Measurements from ENCODE around the gene FES.
"Not testable (repeated sequence)": the region's sequence is repeated elsewhere in the genome, so short reads cannot be mapped to it uniquely, and the experiment has no call there.

The FES gene

DNA sequence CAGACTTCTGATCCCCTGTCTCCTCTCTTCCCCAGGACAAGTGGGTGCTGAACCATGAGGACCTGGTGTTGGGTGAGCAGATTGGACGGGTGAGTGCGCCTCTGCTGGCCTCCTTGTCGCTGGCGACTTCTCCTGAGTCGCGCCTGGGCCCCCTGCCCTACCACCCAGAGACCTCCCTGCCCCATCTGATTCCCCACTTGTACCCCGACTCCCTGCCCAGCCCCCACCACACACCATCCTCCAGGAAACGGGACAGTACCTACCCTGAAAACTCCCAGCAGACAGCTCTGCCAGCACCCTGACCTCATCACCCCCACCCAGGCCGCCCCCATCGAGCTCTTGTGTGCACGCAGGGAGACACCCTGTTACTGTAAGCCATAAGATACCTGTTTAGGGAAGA, 7.7 kb downstream of the FES start:
- no peak for DNase-seq (ENCODE audit: low spot score)

GRCh38 chr15:90892498-90893174, 8.3 kb downstream of the FES start:
- DNase-seq (ENCODE audit: low spot score), result no peak

DNA sequence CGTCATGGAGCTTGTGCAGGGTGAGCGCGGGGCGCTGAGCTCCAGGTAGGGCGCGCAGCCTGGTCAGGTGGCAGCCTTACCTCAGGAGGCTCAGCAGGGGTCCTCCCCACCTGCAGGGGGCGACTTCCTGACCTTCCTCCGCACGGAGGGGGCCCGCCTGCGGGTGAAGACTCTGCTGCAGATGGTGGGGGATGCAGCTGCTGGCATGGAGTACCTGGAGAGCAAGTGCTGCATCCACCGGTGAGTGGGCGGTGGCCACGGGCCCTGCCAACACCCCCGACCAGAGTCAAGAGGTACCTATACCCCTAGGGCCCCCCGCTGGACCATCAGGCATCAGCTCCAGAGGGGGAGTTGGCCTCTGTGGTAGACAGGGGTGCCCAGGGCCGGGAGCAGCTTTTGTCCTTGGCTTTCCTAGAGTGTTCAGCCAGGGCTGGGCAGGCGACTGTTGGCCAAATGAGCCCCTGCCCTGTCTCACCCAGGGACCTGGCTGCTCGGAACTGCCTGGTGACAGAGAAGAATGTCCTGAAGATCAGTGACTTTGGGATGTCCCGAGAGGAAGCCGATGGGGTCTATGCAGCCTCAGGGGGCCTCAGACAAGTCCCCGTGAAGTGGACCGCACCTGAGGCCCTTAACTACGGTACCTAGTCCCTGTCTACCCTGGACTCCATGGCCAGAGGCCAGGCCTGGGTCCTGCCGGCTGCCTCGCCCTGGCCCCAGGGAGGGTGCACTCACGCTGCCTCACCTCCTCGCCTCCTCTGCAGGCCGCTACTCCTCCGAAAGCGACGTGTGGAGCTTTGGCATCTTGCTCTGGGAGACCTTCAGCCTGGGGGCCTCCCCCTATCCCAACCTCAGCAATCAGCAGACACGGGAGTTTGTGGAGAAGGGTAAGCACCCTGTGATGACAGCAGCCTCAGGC, 9.1 kb downstream of the FES start:
- DNase-seq (ENCODE audit: low spot score), result no peak

- DNase-seq (ENCODE audit: low spot score), result no peak
Observed at GRCh38 chr15:90895571-90896117, 11.3 kb downstream of the FES start.

DNA sequence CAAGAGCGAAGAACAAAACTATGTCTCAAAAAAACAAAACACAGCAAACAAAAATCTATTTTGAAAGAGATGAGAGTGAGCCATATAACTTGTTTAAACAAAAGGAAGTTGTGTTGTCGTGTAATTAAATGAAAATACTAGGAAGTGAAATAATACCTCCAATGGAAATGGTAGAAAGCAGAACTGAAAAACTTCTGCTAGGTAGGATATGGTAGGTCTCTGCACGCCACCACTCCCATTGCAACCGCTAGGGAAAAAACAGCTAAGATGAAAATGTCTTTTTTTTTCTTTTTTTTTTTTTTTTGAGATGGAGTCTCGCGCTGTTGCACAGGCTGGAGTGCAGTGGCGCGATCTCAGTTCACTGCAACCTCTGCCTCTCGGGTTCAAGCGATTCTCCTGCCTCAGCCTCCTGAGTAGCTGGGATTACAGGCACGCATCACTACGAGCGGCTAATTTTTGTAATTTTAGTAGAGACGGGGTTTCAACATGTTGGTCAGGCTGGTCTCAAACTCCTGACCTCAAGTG, 12.9 kb downstream of the FES start:
- DNase-seq (ENCODE audit: low spot score), result not testable (repeated sequence)

DNA sequence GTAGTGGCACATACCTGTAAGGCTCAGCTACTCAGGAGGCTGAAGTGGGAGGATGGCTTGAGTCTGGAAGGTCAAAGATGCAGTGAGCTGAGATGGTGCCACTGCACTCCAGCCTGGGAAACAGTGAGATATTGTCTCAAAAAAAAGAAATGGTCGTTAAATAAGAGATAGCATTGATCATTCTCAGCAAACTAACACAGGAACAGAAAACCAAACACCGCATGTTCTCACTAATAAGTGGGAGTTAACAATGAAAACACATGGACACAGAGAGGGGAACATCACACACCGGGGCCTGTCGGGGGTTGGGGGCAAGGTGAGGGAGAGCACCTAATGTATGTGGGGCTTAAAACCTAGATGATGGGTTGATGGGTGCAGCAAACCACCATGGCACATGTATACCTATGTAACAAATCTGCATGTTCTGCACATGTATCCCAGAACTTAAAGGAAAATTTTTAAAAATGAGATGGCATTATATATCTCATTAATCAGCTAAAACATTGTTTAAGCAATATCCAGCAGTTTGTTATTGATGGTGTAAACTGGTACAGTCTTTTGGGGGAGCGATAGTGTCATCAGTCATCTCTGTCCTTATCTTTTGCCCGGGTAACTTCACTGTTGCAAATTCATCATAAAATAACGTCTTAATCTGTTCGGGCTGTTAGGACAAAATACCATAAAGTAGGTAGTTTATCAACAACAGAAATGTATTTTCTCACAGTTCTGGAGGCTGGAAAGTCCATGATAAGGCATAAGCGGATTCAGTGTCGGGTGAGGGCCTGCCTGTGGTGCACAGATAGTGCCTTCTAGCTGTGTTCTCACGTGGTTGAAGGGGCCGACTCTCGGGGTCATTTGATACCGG, 17.1 kb downstream of the FES start:
- peak; percentile 33 for DNase-seq (ENCODE audit: low spot score)

- peak; percentile 100 for DNase-seq (ENCODE audit: low spot score)
Observed at GRCh38 chr15:90902040-90902839, 17.9 kb downstream of the FES start.

- DNase-seq (ENCODE audit: low spot score), result peak; percentile 82
Observed at GRCh38 chr15:90902840-90903732, 18.8 kb downstream of the FES start, which contains the start of gene MAN2A2. Gene MAN2A2 (plus strand): TSS chr15:90903302. CDS start chr15:90904208, 906 bp downstream.

- DNase-seq (ENCODE audit: low spot score), result no peak
Observed at GRCh38 chr15:90903733-90904536, 19.6 kb downstream of the FES start.

DNA sequence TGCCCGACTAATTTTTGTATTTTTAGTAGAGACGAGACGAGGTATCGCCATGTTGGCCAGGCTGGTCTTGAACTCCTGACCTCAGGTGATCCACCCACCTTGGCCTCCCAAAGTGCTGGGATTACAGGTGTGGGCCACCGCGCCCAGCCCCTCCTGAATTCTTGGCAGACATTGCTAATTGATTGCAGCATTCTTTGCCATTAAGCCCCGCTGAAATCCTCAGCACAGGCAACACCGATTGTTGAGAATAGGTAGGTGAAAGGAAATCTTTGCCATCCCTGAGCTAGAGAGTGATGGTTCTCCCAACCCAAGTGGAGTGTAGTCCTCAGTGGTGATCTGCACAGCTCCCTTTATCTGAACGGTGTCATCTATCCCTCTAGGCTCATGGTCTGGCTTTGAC, 20.4 kb downstream of the FES start:
- no peak for DNase-seq (ENCODE audit: low spot score)

DNA sequence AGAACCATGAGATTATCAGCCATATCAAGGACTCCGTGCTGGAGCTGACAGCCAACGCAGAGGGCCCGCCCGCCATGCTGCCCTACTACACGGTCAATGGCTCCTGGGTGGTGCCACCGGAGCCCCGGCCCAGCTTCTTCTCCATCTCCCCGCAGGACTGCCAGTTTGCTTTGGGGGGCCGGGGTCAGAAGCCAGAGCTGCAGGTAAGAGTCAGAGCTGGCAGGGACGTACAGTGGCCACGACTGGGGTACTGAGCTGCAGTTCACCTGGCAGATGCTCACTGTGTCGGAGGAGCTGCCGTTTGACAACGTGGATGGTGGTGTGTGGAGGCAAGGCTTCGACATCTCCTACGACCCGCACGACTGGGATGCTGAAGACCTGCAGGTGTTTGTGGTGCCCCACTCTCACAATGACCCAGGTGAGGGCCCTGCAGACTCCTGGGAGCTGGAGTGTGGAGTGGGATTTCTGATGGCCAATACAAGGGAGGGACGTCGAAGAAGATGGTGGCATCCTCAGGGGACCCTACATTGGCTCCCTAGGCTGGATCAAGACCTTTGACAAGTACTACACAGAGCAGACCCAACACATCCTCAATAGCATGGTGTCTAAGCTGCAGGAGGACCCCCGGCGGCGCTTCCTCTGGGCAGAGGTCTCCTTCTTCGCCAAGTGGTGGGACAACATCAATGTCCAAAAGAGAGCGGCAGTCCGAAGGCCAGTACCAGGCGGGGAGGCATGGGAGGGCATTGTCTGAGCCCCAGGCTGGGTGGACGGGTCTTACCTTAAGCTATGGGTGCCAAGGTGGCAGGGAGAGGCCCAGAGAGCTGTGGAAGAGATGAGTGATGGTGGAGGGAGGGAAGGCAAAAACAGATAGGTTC, 21.2 kb downstream of the FES start:
- DNase-seq (ENCODE audit: low spot score), result no peak

- DNase-seq (ENCODE audit: low spot score), result no peak
Observed at GRCh38 chr15:90906181-90906849, 22.0 kb downstream of the FES start.

DNA sequence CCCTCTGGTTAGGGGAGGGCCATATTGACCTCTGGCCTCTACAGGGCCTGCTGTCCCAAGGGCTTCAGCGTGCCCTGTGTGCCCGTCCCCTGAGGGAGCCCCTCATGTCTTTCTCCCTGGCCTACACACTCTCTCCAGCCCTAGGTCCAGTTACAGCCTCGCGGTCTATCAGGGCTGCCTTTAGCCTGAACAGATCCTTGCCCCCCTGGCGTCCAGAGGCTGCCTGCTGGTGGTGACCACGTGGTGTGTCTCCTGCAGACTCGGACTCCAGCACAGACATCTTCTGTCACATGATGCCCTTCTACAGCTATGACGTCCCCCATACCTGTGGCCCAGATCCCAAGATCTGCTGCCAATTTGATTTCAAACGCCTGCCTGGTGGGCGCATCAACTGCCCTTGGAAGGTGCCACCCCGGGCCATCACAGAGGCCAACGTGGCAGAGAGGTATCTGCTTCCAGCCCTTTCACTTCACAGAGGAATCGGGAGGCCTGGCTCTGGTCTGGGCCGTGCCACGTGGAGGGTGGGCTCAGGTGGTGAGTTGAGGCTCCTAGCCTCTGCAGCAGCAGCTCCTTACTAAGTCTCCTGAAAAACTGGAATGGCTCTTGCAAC, 22.9 kb downstream of the FES start:
- DNase-seq (ENCODE audit: low spot score), result no peak

DNA sequence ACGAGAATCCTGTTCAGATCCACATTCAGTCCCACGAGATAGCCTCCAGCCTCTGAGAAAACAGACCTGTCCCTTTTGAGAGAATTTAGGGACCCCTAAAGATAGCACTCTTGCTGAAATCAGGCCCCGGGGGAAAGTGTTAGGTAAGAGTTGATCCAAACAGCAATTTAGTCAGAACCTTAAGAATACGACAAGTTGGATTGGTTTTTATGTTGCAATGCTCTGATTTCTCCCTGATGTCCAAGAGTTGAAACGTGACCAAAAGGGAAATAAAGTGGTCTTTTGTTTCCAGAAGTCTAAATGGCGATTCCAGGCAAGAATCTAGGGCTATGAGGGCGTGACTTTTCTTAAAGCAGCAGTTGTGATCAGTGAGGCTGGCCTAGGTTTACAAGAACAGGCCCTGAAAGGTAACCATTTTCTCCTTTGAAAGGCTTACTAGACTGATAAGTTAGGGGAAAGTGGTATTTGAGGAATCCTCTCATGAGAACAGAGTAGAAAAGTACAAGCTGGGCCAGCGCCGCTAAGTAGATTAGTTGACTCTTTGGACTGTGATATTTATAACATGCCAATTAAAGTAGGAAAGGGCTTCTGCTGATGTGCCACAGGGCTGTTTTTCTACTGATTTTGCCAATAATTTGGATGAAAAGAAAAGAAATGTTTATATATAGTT, 23.7 kb downstream of the FES start:
- DNase-seq (ENCODE audit: low spot score), result no peak

- DNase-seq (ENCODE audit: low spot score), result not testable (repeated sequence)
Observed at GRCh38 chr15:90909449-90909848, 25.1 kb downstream of the FES start.

DNA sequence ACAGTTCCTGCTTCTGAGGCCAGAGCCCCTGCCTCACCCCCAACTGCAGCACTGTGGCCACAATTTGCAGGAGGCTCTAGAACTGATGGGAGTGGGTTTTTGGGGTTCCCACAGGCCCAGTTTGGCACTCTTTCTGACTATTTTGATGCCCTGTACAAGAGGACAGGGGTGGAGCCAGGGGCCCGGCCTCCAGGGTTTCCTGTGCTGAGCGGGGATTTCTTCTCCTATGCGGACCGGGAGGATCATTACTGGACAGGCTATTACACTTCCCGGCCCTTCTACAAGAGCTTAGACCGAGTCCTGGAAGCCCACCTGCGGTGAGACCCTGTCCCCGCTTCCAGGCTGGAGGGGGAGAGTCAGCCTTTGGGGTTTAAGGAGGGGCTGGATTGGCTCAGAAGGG, 25.7 kb downstream of the FES start:
- no peak for DNase-seq (ENCODE audit: low spot score)
